Activated B cell treated with CpG ODN at 0.5 μM for 24 hours (primary cell): Measurements from ENCODE around the gene MESP2. TPM values are rescaled to one million over a fixed set of nuclear protein-coding genes. Genes with fewer than 3 reads are reported as not detected.

Experiments
- ATAC-seq: fragments of 200-7000 bp; cut with Tn5 transposase; one replicate; pipeline ENCODE4 v1.10.0; 2021; ENCODE audit warnings: low read depth, mild to moderate bottlenecking, moderate library complexity
- CTCF ChIA-PET: fragments of 350-600 bp; sonication (Branson Sonifier 250); formaldehyde crosslinking; loops from one replicate; lab custom pipeline; 2021; ENCODE audit warnings: antibody characterized with exemption; lab: Charles Lee
- POLR2A ChIA-PET: fragments of 350-600 bp; sonication (Branson Sonifier 250); formaldehyde crosslinking; loops from one replicate; lab custom pipeline; 2021; ENCODE audit warnings: antibody characterized with exemption; lab: Charles Lee
- DNase-seq: peaks from one replicate; pipeline ENCODE4 v3.0.0; 2022
- H3K27ac Mint-ChIP-seq: one replicate; pipeline ENCODE4 v1.8.0; 2020; ENCODE audit warnings: mixed read lengths
- H3K27me3 Mint-ChIP-seq: one replicate; pipeline ENCODE4 v1.8.0; 2021; ENCODE audit warnings: mixed read lengths
- H3K36me3 Mint-ChIP-seq: one replicate; pipeline ENCODE4 v1.8.0; 2021; ENCODE audit warnings: low read depth, mixed read lengths
- H3K4me1 Mint-ChIP-seq: one replicate; pipeline ENCODE4 v1.8.0; 2021; ENCODE audit warnings: mixed read lengths
- H3K4me3 Mint-ChIP-seq: one replicate; pipeline ENCODE4 v1.8.0; 2020; ENCODE audit warnings: mild to moderate bottlenecking, mixed read lengths
- H3K9me3 Mint-ChIP-seq: one replicate; pipeline ENCODE4 v1.8.0; 2020; ENCODE audit warnings: mixed read lengths
- CTCF ChIP-seq: fragments of 200-600 bp; IDR thresholded peaks from one replicate; pipeline ENCODE4 v1.8.0; 2022; ENCODE audit warnings: antibody characterized with exemption, mild to moderate bottlenecking
- intact Hi-C: fragments of 100-400 bp; cut with micrococcal nuclease; formaldehyde crosslinking; loops from one replicate; pipeline ENCODE4 v1.15.1; 2024
- total RNA-seq: library from RNA; stranded (reverse); gene quantifications from 2 replicates; pipeline ENCODE4 v1.2.3, GENCODE V29; 2022

The MESP2 gene
- total RNA-seq, 1 donor from 2014 or later: 0.40 TPM

GRCh38 chr15:89809787-89810148 is 33.6 kb downstream of the MESP2 start:
- ATAC-seq (no peak), DNase-seq (no peak)
- H3K36me3 Mint-ChIP-seq: no peaks in the 10 kb centered on the region
- H3K27me3 Mint-ChIP-seq: peaks cover 7% of the 10 kb centered on the region
- CTCF ChIA-PET: no interaction called here
- H3K4me3 Mint-ChIP-seq: no peak overlapping the region
- H3K4me1 Mint-ChIP-seq: peaks cover 4% of the 10 kb centered on the region
- no peak overlapping the region for H3K27ac Mint-ChIP-seq
- no peaks in the 10 kb centered on the region for H3K9me3 Mint-ChIP-seq
- intact Hi-C loops: no loop called here
- POLR2A ChIA-PET: no interaction called here
- TF ChIP-seq CTCF: no peak

- H3K36me3 Mint-ChIP-seq: no peaks in the 10 kb centered on the region
- intact Hi-C loops: no loop called here
- H3K9me3 Mint-ChIP-seq: no peaks in the 10 kb centered on the region
- ChIA-PET CTCF (no interaction called here), POLR2A (no interaction called here)
- DNase-seq: no peak
- TF ChIP-seq CTCF: no peak
- no peak for ATAC-seq
- peaks cover 11% of the 10 kb centered on the region for H3K4me1 Mint-ChIP-seq
- peaks cover 16% of the 10 kb centered on the region for H3K27me3 Mint-ChIP-seq
- no peak overlapping the region for H3K27ac Mint-ChIP-seq
- no peak overlapping the region for H3K4me3 Mint-ChIP-seq
These were observed 34.7 kb downstream of the MESP2 start for GRCh38 chr15:89810837-89811236.

- peaks cover 11% of the 10 kb centered on the region for H3K4me1 Mint-ChIP-seq
- H3K27me3 Mint-ChIP-seq: peaks cover 25% of the 10 kb centered on the region
- H3K4me3 Mint-ChIP-seq: no peak overlapping the region
- CTCF ChIA-PET: interaction anchor here (0.7 kb wide), 1 partner anchor 19 kb away, joined by 3 read pairs; no protein-coding TSS in a partner anchor
- intact Hi-C loops: no loop called here
- no peak for TF ChIP-seq CTCF
- DNase-seq (no peak), ATAC-seq (no peak)
- no peaks in the 10 kb centered on the region for H3K36me3 Mint-ChIP-seq
- POLR2A ChIA-PET: interaction anchor here (0.6 kb wide), 2 partner anchors 14 to 266 kb away, joined by 3 read pairs; no protein-coding TSS in a partner anchor
- H3K9me3 Mint-ChIP-seq: no peaks in the 10 kb centered on the region
- H3K27ac Mint-ChIP-seq: no peak overlapping the region
These were observed 36.1 kb downstream of the MESP2 start for GRCh38 chr15:89812011-89812846.

- Mint-ChIP-seq H3K9me3 (no peaks in the 10 kb centered on the region), H3K27ac (no peak overlapping the region), H3K4me1 (peaks cover 11% of the 10 kb centered on the region), H3K36me3 (no peaks in the 10 kb centered on the region), H3K4me3 (no peak overlapping the region), H3K27me3 (peaks cover 26% of the 10 kb centered on the region)
- no peak for TF ChIP-seq CTCF
- CTCF ChIA-PET: no interaction called here
- no peak for DNase-seq
- ATAC-seq: no peak
- intact Hi-C loops: no loop called here
- POLR2A ChIA-PET: no interaction called here
These were observed 36.8 kb downstream of the MESP2 start for GRCh38 chr15:89812847-89813320.

GRCh38 chr15:89813381-89814111 is 37.4 kb downstream of the MESP2 start:
- intact Hi-C loops: loop anchor here (2.0 kb wide), 1 partner anchor 37 kb away; the partner anchor contains the start of gene MESP2
- ChIA-PET POLR2A (interaction anchor here (0.8 kb wide), 1 partner anchor 24 kb away, joined by 3 read pairs; no protein-coding TSS in a partner anchor), CTCF (interaction anchor here (0.8 kb wide), 1 partner anchor 61 kb away, joined by 3 read pairs; no protein-coding TSS in a partner anchor)
- no peak for ATAC-seq
- no peak for TF ChIP-seq CTCF
- H3K27ac Mint-ChIP-seq: no peak overlapping the region
- peaks cover 30% of the 10 kb centered on the region for H3K27me3 Mint-ChIP-seq
- peak overlapping the region; percentile 81 for H3K4me3 Mint-ChIP-seq
- peaks cover 11% of the 10 kb centered on the region for H3K4me1 Mint-ChIP-seq
- no peaks in the 10 kb centered on the region for H3K36me3 Mint-ChIP-seq
- no peak for DNase-seq
- H3K9me3 Mint-ChIP-seq: no peaks in the 10 kb centered on the region
